T-helper 1 cell (primary cell): ENCODE data around the gene MEX3B.
"Not testable (repeated sequence)": the region's sequence is repeated elsewhere in the genome, so short reads cannot be mapped to it uniquely, and the experiment has no call there.

ENCODE experiments used
- DNase-seq, 5 donors: peaks; one replicate each; pipeline ENCODE4 v3.0.0-alpha.2; 2012 to 2020

Gene MEX3B

DNA sequence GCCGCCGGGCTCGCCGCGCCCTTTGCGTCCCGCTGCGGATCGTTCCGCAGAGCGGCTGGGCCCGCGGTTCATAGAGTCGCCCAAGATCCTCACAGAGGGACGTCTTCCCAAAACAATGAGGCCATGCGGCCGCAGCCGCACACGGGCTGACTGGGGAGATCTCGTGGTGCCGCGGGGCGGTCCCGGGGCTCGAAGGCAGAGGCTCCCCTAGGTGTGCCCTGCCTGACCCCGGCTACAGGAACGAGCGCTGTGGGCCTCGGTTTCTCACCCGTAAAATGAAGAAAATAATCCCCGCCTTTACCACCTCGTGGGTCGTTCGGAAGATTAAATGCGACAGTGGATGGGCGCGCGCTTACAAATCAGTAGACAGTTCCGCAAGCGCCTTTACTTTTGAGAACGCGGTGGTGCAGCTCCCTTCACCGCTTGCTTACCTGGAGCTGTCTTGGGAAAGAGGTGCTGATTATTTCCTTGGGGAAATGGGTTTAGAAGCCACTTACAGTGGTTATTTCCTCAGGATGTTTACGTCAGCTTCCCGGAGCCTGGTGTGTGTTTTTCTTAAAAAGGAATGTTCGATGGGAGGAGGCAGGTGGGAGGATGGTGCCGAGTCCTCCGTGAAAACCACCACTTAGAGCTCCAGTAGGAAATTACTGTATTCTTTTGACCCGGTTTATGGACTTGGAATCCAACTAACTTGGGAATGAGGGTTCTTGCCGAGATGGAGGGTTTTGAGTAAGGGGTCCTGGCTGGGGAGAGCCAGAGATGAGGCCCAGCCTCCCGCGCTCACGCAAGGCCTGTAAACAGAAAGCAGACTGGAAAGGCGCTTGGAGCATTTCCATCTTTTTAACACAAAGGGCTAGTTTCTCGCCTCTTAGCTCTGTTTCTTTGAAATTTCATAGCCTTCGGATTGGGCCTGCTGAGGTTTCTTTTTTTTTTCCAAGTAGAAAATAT is 1.9 kb upstream of the MEX3B start:
- DNase-seq = no peak

GRCh38 chr15:82046666-82047452 is 1.0 kb upstream of the MEX3B start:
- peak; percentile 72 to 88 (median 77) for DNase-seq

DNA sequence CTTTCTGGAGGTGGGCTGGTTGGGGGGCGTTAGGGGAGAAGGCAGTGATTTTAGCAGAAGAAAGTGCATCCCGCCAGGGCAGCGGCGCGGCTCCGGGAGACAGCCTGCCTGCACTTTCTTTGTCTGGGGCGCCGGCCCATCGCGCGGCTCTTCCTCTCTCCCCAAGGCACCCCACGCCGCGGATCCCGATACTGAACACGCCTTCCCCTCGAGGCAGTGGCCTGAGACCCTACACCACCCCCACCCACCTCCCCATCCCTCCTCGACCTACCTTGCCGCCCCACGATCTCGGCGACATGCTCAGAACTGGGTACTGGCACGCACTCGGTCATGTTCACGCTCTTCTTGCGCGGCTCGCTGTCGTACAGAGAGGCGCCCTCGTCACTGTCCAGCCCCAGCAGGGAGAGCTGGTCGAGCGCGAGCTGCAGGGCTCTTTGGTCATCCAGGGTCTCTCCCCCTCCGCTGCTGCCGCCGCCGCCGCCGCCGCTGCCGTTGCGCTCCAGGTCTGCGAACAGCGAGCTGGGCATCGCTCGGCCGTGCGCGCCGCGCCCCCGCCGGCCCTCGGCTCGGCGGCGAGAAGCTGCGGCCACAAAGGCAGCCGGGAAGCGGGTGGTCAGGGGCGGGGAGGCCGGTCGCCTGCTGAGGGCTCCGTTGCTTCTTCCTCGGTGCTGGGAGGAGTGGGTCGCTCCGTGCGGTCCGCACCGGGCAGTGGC is 483 bp downstream of the MEX3B start:
- DNase-seq = peak in 3 of 5 donors; percentile 3 to 29 (median 3)

GRCh38 chr15:82044373-82045178 is 1.2 kb downstream of the MEX3B start:
- peak in 3 of 5 donors; percentile 4 to 23 (median 16) for DNase-seq

GRCh38 chr15:82043796-82044372 is 1.9 kb downstream of the MEX3B start:
- DNase-seq = no peak

- no peak for DNase-seq
Observed at GRCh38 chr15:82043130-82043673, 2.6 kb downstream of the MEX3B start.

DNA sequence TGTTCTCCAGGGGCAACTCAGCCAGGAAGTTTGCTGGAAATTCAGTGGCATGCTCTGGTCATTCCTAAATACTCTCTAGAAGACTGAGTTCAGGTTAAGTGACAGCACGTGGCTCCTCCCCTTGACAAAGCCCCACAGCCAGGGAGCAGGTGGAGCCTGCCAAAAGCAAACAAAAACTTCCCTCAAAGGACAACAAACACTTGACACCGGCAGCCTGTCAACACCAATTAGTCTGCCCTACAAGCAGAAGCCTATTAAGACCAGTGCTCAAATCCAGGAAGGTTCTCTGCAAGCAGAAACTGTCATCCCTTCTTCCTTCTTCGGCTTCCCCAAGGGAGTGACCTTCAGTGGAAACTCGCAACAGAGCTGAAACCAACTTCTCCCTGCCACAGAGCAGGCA is 5.0 kb downstream of the MEX3B start:
- DNase-seq = no peak

DNA sequence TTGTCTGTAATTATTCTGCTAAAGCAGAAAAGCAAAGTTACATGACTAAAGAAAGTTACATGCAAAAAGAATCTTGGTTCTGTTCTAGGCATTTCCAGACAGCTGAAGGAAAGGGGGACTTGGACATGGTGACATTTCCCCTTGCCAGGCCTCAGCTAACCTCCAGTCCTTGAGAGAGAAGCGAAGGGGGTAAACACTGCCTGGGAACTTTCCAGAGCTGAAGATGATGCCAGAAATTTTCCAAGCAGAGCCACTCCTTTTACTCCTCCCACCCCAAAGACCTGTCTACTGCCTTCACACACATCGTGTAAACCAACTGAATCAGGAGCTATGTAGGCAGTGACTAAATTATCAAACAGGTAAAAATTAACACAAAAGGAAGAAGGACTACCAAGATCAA is 5.4 kb downstream of the MEX3B start:
- DNase-seq = no peak

GRCh38 chr15:82039871-82040270 is 5.9 kb downstream of the MEX3B start:
- DNase-seq = no peak

GRCh38 chr15:82036461-82036860 is 9.4 kb downstream of the MEX3B start:
- DNase-seq = no peak

DNA sequence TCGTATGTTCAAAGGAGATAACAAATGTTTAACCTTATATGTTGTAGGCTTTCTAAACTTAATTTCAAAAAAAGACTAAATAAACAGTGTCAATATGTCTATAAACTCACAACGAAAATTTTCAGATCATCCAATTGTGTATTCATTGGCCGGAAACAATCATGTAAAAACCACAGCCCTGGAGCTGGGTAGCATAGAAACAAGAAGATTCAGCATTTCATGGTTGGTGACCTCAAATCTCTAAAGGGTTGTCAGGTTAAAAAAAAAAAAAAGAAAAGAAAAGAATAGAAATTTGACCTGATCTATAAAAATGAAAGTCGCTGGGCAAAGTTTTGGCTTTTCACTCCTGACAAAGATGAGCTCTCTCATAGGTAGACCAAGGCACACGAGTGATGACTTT is 13.9 kb downstream of the MEX3B start:
- no peak for DNase-seq

DNA sequence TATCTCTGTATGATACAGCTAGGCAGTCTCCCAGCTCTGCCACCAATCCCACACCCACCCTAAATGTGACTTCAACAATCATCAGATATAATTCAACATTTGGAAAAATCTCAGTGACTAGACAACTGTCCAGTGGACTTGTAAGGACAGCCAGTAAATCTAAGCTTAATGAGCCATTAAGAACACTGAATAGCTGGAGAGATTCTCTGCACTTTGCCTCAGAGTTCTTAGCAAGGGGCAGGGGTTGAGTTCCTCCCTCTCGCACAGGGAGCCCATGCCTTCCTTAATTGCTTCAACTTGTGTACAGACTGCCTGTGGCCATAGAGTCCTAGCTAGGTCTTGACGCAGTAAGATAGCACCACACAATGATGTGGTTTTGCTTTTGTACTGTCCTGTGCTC is 15.6 kb downstream of the MEX3B start:
- DNase-seq = no peak

DNA sequence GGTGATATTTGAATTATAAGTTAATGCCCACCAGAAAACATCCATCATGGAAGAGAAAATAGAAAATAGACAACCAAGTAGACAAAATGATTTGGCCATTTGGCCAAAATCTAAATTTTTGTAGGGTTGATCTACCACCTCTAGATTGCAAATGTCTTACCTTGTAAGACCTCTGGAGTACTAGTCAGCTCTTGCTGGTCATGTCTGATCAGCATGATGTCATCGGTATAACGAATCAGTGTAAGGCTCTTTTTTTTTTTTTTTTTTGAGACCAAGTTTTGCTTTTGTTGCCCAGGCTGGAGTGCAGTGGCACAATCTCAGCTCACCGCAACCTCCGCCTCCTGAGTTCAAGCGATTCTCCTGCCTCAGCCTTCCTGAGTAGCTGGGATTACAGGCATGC is 17.7 kb downstream of the MEX3B start:
- DNase-seq = not testable (repeated sequence)

- no peak for DNase-seq
Observed at GRCh38 chr15:82021992-82022391, 23.8 kb downstream of the MEX3B start.

DNA sequence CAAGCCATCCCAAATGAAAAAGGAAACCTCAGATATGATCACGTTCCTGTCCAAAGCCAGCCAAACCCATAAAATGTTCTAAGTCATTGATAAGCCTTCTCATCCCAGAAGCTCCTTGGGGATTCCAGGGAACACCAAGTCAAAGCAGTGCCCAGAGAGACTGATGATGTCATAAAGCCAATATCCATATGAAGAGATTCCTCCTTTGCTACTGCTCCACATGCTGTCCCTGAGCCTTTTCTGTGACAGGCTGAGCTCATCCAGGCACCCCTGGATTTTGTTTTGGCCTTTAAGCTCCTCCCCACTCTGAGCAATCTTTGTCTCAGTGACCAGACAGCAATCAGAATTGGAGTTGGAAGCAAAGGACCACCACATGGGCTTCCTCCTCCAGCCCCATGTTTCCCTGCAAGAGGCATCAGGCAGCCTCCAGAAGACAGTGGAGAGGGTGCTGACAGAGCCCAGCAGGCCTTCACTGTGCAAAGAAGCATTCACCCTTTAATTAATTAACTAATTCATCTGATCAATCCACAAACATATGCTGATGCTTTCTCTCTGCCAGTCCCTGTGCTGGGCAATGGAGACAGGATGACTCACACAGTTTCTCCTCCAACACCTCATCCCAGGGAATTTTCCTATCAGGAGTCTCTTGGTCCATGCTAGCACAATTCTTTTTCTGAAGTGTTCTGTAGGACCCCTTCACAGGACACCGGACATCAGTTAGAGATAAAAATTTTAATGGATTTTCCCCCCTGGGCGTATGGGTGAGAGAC is 25.0 kb downstream of the MEX3B start:
- no peak for DNase-seq

GRCh38 chr15:82018201-82018600 is 27.6 kb downstream of the MEX3B start:
- DNase-seq = no peak

DNA sequence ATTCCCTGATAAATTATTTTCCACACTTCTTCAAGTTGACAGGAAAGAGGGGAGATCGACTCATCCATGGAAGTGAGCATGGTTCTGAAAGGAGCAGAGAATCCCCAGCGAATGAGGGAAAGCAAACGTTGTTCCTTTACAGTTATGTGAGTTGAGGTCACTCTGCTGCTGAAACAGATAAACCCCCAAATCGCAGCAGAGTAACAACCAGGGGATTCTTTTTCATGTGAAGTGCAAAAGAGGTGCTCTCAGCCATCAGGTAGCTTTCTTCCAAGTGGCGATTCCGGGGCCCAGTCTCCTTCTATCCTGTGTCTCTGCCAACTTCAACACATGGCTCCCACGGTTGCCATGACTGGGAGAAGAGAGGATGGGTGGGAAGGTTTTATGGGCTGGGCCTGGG is 28.2 kb downstream of the MEX3B start:
- DNase-seq = no peak

DNA sequence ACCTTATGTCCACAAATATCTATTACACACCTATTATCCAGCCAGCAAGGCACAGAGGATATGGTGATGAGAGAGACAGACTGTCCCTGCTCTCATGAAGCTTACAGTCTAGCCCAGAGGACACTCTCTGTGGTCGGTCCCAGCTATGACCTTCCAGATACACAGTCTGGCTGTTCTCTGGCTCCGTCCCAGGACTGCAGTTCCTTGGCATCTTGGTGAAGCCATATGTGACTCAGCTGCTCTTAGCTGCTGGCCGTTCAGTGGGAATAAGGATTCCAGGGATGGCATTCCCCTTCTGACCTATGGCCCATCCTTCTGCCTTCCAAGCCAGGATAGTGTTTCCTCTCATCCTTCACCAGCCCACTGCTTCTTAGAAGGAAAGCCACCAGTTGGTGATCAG is 30.8 kb downstream of the MEX3B start:
- no peak for DNase-seq

GRCh38 chr15:82012908-82013307 is 32.9 kb downstream of the MEX3B start:
- no peak for DNase-seq

GRCh38 chr15:82005239-82005638 is 40.6 kb downstream of the MEX3B start:
- no peak for DNase-seq

DNA sequence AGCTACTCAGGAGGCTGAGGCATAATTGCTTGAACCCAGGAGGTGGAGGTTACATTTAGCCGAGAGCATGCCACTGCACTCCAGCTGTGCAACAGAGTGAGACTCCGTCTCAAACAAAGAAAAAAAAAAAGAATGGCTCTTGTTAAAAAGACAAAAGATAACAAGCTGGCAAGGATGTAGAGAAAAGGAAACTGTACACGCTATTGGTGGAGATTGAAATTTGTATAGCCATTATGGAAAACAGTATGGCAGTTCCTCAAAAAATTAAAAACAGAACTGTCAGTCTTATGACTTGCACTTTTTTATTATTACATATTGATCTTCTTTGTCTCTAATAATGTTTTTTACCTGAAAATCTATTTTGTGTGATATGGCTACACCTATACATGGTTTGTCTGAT is 41.9 kb downstream of the MEX3B start:
- DNase-seq = no peak
